Esophagus (tissue), 2 donors: Measurements from ENCODE around the gene TIGD7. TPM values are rescaled to one million over a fixed set of nuclear protein-coding genes. Genes with fewer than 3 reads are reported as not detected.

Experiments used
- H3K27ac ChIP-seq, 2 donors: one replicate each; pipeline ENCODE4 v1.5.1; 2013; ENCODE audit warnings: low read depth in 2 of 2, mild to moderate bottlenecking in 2 of 2, inconsistent platforms in 1 of 2, low read length in 1 of 2, moderate library complexity in 1 of 2
- H3K27me3 ChIP-seq, 2 donors: one replicate each; pipeline ENCODE4 v1.6.1; 2013; ENCODE audit warnings: low read length in 2 of 2, control low read depth in 1 of 2, mild to moderate bottlenecking in 1 of 2; ENCODE audit not compliant: insufficient read depth in 2 of 2, control insufficient read depth in 1 of 2
- H3K36me3 ChIP-seq, 2 donors: one replicate each; pipeline ENCODE4 v1.6.1; 2013; ENCODE audit warnings: low read length in 1 of 2; ENCODE audit not compliant: control insufficient read depth in 2 of 2, insufficient read depth in 2 of 2
- H3K4me1 ChIP-seq, 2 donors: one replicate each; pipeline ENCODE4 v1.6.1; 2013; ENCODE audit warnings: low read length in 1 of 2; ENCODE audit not compliant: control insufficient read depth in 2 of 2, insufficient read depth in 2 of 2
- H3K4me3 ChIP-seq, 2 donors: one replicate each; pipeline ENCODE4 v1.5.1; 2013; ENCODE audit warnings: low read length in 2 of 2, mild to moderate bottlenecking in 2 of 2, low read depth in 1 of 2, moderate library complexity in 1 of 2
- H3K9me3 ChIP-seq, 2 donors: one replicate each; pipeline ENCODE4 v1.6.1; 2013; ENCODE audit warnings: mild to moderate bottlenecking in 2 of 2, low read depth in 1 of 2, low read length in 1 of 2, moderate library complexity in 1 of 2; ENCODE audit not compliant: control insufficient read depth in 2 of 2, insufficient read depth in 1 of 2
- WGBS, 2 donors: extraction: QIAGEN DNeasy Blood & Tissue Kit; methylation state at CpG; one replicate each; pipeline ENCODE4 v1.1.7; 2013; 5-methylcytosine and 5-hydroxymethylcytosine counted together
- polyA plus RNA-seq, 2 donors: library from polyadenylated mRNA; stranded (reverse); fragments of 200-250 nt; gene quantifications; one replicate each; pipeline ENCODE4 v1.2.3, GENCODE V29; 2013
- donor health status: healthy with polysubstance abuse.
- donor health status: Bipolar disorder and iron deficiency.

The TIGD7 gene
- polyA plus RNA-seq, 2 donors, result 0.99 to 1.5 TPM

- 83 to 87% methylated on average over 13 to 14 of the region's 14 CpGs for WGBS, 2 donors
- H3K4me1 ChIP-seq, result no peaks in the 10 kb centered on the region
- H3K27ac ChIP-seq, result no peak overlapping the region
- H3K27me3 ChIP-seq, result no peaks in the 10 kb centered on the region
- H3K9me3 ChIP-seq, result peaks cover 0 to 3% of the 10 kb centered on the region in 2 donors
- no peak overlapping the region for H3K4me3 ChIP-seq
- H3K36me3 ChIP-seq, result no peaks in the 10 kb centered on the region
Observed at GRCh38 chr16:3249451-3249850, 55.8 kb downstream of the TIGD7 start.

DNA sequence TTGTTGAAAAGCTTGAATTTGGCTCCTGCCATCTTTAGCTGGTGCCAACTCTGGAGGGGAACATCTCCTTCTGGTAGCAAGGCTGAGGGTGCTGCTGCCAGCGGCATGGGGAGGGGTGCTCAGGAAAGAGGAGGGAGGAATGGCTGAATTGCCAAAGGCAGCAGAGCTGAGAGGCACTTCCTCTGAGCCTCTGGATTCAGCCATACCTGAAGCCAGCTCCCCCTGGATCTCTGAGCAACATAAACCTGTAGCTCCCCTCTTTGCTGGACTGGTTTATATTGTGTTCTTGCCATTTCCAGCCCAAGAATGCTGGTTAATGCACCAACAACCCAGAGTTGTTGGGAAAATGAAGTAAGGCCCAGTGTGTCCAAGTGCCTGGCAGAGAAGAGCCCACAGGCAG, 56.2 kb downstream of the TIGD7 start:
- Histone ChIP-seq H3K36me3 (no peaks in the 10 kb centered on the region), H3K27ac (no peak overlapping the region), H3K9me3 (peaks cover 0 to 3% of the 10 kb centered on the region in 2 donors), H3K27me3 (no peaks in the 10 kb centered on the region), H3K4me3 (no peak overlapping the region), H3K4me1 (no peaks in the 10 kb centered on the region)
- WGBS, 2 donors, result 50 to 78% methylated on average over 1 of the region's 1 CpG

Other genes starting within 250 kb of the TIGD7 start
- gene IL32, start 239.8 kb downstream of the TIGD7 start, polyA plus RNA-seq, result 10 to 100 TPM; 16.5 to 19.0 TPM
- not detected for gene ZSCAN10, start 206.1 kb downstream of the TIGD7 start, polyA plus RNA-seq
- gene ZNF205, start 192.8 kb downstream of the TIGD7 start, polyA plus RNA-seq, result 10 to 100 TPM in 1 of 2 donors, 1 to 10 TPM in 1; 8.4 to 18.0 TPM
- gene ZNF213, start 170.4 kb downstream of the TIGD7 start, polyA plus RNA-seq, result 1 to 10 TPM; 6.5 to 9.4 TPM
- not detected for gene OR1F1, start 117.2 kb downstream of the TIGD7 start, polyA plus RNA-seq
- 1 to 10 TPM; 2.6 to 2.8 TPM for gene ZNF200, start 70.3 kb downstream of the TIGD7 start, polyA plus RNA-seq
- gene MEFV, start 48.8 kb downstream of the TIGD7 start, polyA plus RNA-seq, result under 1 TPM; 0.07 to 0.14 TPM
- 10 to 100 TPM in 1 of 2 donors, 1 to 10 TPM in 1; 7.9 to 12.7 TPM for gene ZNF263, start 21.9 kb downstream of the TIGD7 start, polyA plus RNA-seq
- 10 to 100 TPM in 1 of 2 donors, 1 to 10 TPM in 1; 9.1 to 16.9 TPM for gene ZNF75A, start 67 bp upstream of the TIGD7 start, polyA plus RNA-seq
- gene OR2C1, start 50.5 kb upstream of the TIGD7 start, polyA plus RNA-seq, result under 1 TPM in 1 of 2 donors, not detected in 1; 0.04 TPM
- gene ZSCAN32, start 95.6 kb upstream of the TIGD7 start, polyA plus RNA-seq, result 1 to 10 TPM; 5.5 to 7.0 TPM
- 1 to 10 TPM; 2.9 to 4.7 TPM for gene ZNF174, start 95.8 kb upstream of the TIGD7 start, polyA plus RNA-seq
- under 1 TPM; 0.49 to 0.53 TPM for gene ZNF597, start 138.1 kb upstream of the TIGD7 start, polyA plus RNA-seq
- gene NAA60, start 138.2 kb upstream of the TIGD7 start, polyA plus RNA-seq, result 10 to 100 TPM; 23.3 to 28.7 TPM
- not detected for gene C16orf90, start 190.1 kb upstream of the TIGD7 start, polyA plus RNA-seq
- 1 to 10 TPM; 3.8 to 4.5 TPM for gene CLUAP1, start 195.6 kb upstream of the TIGD7 start, polyA plus RNA-seq